Adipocyte (in vitro differentiated cells): ENCODE data around the gene WDR87.
"Not testable (repeated sequence)": the region's sequence is repeated elsewhere in the genome, so short reads cannot be mapped to it uniquely, and the experiment has no call there.

Source experiments
- DNase-seq: peaks from one replicate; pipeline ENCODE4 v3.0.0-alpha.2; 2015; ENCODE audit warnings: low read depth
- H3K27me3 ChIP-seq: replicated peaks from 2 replicates; pipeline ENCODE4 v1.7.0; 2013; ENCODE audit warnings: mild to moderate bottlenecking, low read length, moderate library complexity; ENCODE audit not compliant: control insufficient read depth, insufficient read depth
- H3K36me3 ChIP-seq: 2 replicates; pipeline ENCODE4 v1.7.0; 2013; ENCODE audit warnings: low read length, mild to moderate bottlenecking, moderate library complexity; ENCODE audit not compliant: control insufficient read depth, insufficient read depth, severe bottlenecking
- H3K4me1 ChIP-seq: 2 replicates; pipeline ENCODE4 v1.7.0; 2013; ENCODE audit warnings: mild to moderate bottlenecking, low read length, moderate library complexity; ENCODE audit not compliant: control insufficient read depth, insufficient read depth
- H3K4me3 ChIP-seq: 2 replicates; pipeline ENCODE4 v1.7.0; 2013; ENCODE audit warnings: mild to moderate bottlenecking, low read length, moderate library complexity
- H3K9ac ChIP-seq: 2 replicates; pipeline ENCODE4 v1.7.0; 2013; ENCODE audit warnings: mild to moderate bottlenecking, low read length, moderate library complexity
- H3K9me3 ChIP-seq: 2 replicates; pipeline ENCODE4 v1.7.0; 2013; ENCODE audit warnings: mild to moderate bottlenecking, low read length, moderate library complexity; ENCODE audit not compliant: control insufficient read depth

WDR87 gene

DNA sequence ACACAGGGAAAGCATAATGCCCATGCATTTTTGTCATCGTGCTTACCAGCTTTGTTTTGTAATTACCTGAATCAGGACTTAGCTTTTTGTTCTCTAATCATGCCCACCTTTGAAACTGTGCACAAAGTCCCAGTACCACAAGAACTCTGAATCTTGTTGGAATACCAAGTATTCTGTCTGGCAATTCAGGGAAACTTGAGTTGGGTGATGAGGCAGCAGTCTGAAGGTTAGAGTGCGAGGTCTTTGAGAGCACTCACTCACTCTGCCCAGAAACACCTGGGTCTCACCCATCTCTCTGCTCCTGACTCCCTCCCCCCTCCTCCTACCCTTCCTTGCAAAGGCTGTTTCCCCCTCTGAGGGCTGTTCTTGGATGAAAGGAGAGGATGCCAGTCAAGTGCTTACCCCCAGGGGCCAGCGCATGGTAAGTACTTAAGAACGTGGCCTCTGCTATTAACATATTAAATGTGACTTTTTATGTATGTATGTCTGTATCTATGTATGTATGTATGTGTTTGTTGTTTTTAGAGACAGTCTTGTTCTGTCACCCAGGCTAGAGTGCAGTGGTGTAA is 23.0 kb upstream of the WDR87 start:
- DNase-seq: no peak
- no peak overlapping the region for H3K4me3 ChIP-seq
- H3K36me3 ChIP-seq: no peaks in the 10 kb centered on the region
- H3K27me3 ChIP-seq: no peaks in the 10 kb centered on the region
- peaks cover 7% of the 10 kb centered on the region for H3K4me1 ChIP-seq
- no peak overlapping the region for H3K9ac ChIP-seq
- H3K9me3 ChIP-seq: no peaks in the 10 kb centered on the region

DNA sequence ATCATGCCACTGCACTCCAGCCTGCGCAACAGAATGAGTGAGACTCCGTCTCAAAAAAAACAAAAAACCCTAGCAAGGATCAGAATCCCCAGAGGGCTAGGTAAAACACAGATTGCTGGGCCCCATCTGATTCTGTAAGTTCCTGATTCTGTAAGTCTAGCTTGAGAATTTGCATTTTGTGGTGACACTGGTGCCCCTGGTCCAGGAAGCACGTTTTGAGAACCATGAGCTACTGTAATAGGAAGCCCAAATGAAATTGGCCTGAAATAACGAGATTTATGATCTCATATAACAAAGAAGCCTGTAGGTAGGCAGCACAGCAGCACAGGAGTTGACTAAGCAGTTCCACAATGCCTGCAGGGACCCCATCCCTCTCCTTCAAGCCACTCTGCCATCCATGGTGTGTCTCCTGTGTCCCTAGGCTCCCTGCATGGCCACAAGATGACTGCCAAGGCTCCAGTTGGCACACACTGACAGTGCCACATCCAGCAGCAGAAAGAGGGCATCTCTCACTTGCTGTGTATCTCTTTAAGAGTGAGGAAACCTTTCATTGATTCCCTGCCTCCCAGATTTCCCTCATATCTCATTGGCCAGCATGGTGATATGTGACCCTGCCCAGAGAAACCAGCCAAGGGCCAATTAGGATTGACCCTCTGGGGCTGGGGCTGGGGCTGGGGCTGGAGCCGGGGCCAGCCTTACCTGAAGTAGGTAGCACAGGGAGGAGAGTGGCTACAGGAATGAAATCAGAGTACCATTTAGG is 22.3 kb upstream of the WDR87 start:
- Histone ChIP-seq H3K4me3 (no peak overlapping the region), H3K9ac (no peak overlapping the region), H3K36me3 (no peaks in the 10 kb centered on the region), H3K9me3 (no peaks in the 10 kb centered on the region), H3K27me3 (no peaks in the 10 kb centered on the region), H3K4me1 (peaks cover under 1% of the 10 kb centered on the region)
- no peak for DNase-seq

DNA sequence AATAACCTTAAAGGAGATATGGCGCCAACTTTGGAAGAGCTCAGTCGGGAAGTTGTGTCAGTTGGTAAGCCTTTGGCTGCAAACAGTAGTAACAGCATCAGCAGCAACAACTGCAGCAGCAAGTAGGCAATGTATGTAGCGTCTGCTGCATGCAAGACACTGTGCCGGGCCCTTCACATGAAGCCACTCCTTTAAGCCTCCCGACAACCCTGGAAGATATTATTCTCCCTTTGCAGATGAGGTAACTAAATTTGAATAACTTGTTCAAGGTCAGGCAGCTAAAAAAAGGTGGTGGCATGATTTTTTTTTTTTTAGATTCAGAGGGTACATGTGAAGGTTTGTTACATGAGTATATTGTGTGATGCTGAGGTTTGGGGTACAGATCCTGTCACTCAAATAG is 20.3 kb upstream of the WDR87 start:
- Histone ChIP-seq H3K9me3 (no peaks in the 10 kb centered on the region), H3K9ac (no peak overlapping the region), H3K36me3 (no peaks in the 10 kb centered on the region), H3K4me3 (no peak overlapping the region), H3K4me1 (no peaks in the 10 kb centered on the region), H3K27me3 (no peaks in the 10 kb centered on the region)
- no peak for DNase-seq

DNA sequence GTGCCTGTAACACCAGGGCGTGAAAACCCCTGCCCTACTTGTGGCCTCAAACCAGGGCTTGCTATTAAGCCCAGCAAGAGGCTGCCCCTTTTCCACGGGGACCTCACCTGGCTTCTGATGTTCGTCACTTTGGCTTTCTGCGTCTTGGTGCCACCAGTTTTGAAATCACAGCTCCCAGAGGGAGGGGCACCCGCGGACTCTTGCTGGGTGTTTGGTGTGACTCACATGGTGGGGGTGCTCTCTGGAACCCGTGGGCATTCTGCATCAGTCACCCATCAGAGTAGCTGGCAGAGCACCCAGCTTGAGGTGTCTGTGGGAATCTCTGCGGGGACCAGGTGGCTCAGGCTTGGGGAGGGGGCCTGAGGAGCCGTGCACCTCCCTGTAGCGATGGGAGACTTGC is 19.9 kb upstream of the WDR87 start:
- Histone ChIP-seq H3K4me1 (no peaks in the 10 kb centered on the region), H3K36me3 (no peaks in the 10 kb centered on the region), H3K4me3 (no peak overlapping the region), H3K27me3 (no peaks in the 10 kb centered on the region), H3K9ac (no peak overlapping the region), H3K9me3 (no peaks in the 10 kb centered on the region)
- DNase-seq: no peak

DNA sequence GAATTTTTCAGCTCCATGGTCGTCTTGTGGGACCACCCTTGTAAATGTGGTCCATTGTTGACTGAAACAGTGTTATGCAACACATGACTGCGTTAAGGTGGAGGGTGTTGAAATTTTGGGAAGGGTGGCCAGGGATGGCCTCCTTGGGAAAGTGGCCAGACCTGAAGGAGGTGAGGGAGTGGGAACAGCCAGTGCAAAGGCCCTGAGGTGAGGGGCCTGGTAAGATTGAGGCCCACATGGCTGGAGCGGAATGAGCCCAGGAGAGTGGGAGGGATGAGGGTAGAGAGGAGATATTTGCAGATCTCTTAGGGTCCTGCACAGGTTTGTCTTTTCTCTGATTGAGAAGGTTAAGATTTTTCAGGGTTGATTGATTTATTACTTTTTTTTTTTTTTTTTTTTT is 18.8 kb upstream of the WDR87 start:
- Histone ChIP-seq H3K9ac (no peak overlapping the region), H3K9me3 (no peaks in the 10 kb centered on the region), H3K4me3 (no peak overlapping the region), H3K27me3 (no peaks in the 10 kb centered on the region), H3K4me1 (no peaks in the 10 kb centered on the region), H3K36me3 (no peaks in the 10 kb centered on the region)
- no peak for DNase-seq

DNA sequence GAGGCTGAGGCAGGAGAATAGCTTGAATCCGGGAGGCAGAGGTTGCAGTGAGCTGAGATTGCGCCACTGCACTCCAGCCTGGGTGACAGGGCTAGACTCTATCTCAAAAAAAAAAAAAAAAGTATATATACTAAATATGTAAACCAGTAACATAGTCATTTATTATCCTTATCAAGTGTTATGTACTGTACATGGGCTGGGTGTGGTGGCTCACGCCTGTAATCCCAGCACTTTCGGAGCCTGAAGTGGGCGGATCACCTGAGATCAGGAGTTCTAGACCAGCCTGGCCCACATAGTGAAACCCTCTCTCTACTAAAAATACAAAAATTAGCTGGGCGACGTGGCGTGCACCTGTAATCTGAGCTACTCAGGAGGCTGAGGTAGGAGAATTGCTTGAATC is 18.2 kb upstream of the WDR87 start:
- H3K4me1 ChIP-seq, H3K4me3 ChIP-seq, H3K9ac ChIP-seq, H3K9me3 ChIP-seq, DNase-seq, H3K36me3 ChIP-seq, H3K27me3 ChIP-seq: not testable (repeated sequence)

DNA sequence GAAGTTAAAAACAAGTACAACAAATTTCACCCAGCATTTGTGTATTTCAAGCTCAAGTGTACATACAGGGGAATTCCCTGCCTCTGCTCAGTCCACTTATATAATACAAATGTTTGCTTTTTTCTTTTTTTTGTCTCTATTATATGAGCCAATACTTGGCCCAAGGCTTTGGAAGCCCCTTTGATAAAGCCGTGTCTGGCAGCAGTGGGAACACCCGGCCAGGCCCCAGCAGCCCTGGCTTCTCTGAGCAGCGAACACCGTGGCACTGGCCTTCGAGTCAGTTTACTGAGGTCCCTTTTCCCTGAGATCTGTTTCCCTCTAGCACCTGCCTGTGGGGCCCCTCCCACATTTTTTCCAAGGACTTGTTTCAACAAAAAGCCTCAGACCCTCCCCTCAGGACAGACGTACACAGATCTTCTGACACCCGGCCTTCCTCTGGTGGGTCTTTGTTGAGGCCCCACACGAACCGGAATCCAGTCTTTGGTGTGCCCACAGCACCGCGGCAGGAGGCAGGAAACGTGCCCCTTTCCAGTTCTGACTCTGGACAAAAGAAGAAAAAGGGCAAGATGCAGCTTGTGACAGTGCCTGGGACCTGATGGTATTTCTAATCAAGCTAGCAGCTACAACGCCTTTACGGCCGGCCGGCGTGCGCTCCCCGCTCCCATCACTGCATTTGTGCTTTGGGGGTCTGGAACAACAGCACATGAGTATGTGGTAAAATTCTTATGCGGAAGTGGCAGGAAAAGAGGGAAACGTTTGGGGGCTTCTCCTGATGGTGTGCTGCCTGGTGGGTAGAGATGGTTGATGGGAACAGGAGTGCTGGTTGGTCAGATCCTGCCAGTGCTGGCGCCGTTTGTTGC is 14.4 kb upstream of the WDR87 start:
- Histone ChIP-seq H3K9me3 (no peaks in the 10 kb centered on the region), H3K27me3 (no peaks in the 10 kb centered on the region), H3K36me3 (no peaks in the 10 kb centered on the region), H3K4me3 (no peak overlapping the region), H3K9ac (no peak overlapping the region), H3K4me1 (no peaks in the 10 kb centered on the region)
- no peak for DNase-seq

DNA sequence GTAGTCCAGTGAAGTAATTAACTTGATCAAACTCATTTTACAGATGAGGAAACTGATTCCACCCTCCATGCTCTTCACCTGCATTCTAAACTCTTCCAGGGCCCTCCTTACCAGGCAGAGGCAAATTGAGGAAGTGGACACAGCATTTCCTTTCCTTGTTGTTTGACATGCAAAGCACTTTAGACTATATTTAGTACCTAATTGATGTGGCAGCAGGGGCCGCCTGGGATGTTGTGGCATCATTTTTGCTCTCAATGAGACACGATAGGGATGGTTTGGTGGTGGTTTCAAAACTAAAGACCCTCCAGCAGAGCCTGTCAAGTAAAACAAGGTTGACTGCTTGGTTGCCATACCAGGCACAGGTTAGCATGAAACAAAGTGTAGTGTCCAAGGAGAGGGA is 8.5 kb upstream of the WDR87 start:
- H3K9me3 ChIP-seq: no peaks in the 10 kb centered on the region
- DNase-seq: no peak
- no peak overlapping the region for H3K4me3 ChIP-seq
- no peaks in the 10 kb centered on the region for H3K36me3 ChIP-seq
- no peak overlapping the region for H3K9ac ChIP-seq
- no peaks in the 10 kb centered on the region for H3K27me3 ChIP-seq
- H3K4me1 ChIP-seq: no peaks in the 10 kb centered on the region

DNA sequence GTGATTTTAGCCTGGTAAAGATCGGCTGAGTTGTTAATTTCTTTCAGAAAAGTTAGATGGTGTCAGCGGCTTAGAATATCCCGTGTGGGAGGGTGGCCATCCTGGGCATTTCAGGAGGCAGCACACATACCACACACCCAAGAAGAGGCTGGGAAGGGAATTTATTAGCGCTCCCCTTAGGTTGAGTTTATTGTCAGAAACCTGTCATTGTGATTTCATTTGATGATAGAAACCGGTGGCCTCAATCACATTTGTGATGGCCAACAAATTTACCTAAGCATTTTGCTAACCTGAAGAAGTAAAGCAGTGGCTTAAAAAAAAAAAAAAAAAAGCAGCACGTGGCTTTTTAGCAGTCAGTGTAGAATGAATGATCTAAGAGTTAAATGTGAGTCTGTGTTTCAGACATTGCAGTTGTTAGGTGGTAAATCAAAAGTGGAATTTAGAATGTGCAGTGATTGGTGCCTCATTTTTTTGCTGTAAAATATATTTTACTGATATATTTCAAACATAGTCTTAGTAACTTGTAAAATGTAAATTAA is 3.3 kb upstream of the WDR87 start:
- Histone ChIP-seq H3K27me3 (no peaks in the 10 kb centered on the region), H3K36me3 (no peaks in the 10 kb centered on the region), H3K9ac (no peak overlapping the region), H3K4me1 (peaks cover 8% of the 10 kb centered on the region), H3K9me3 (no peaks in the 10 kb centered on the region), H3K4me3 (no peak overlapping the region)
- no peak for DNase-seq

DNA sequence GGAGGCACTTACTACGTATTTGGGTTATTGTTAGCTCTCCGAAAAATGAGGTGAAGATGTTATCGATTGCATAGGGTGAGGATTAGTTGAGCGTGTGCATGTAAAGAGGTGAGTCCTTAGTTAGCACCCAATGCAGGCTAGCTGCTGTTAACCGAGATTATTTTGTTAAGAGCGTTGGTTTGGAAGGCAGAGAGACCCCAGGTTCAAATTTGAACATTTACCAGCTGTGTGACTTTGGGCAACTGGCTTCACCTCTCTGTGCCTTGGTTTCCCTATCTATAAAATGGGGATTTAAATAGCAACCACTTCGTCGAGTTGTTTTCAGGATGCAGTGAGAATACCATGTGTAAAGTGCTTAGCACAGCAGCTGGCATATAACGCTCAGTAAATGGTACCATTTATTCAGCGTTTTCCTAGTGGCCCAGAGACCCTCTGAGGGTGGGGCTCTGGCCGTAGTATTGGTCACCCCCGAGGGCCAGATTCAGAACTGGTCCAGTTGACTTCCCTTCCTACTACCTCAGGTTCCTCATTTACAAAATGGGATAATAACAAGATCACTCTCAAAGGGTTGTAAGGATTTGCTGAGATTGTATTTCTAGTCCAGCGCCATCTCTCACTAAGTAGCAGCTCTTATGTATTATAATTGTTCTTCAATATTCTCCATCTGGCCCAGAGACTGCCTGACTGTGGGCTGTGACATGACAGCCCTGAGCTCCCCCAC is 1.5 kb upstream of the WDR87 start:
- Histone ChIP-seq H3K27me3 (no peaks in the 10 kb centered on the region), H3K4me3 (peak overlapping the region; percentile 92), H3K9ac (peak overlapping the region; percentile 85), H3K9me3 (no peaks in the 10 kb centered on the region), H3K4me1 (peaks cover 8% of the 10 kb centered on the region), H3K36me3 (no peaks in the 10 kb centered on the region)
- DNase-seq: no peak
